HL-60 (cell line): ENCODE results near the gene HRH1.

Experiments used
- DNase-seq, 2 experiments: peaks; one replicate each; pipeline ENCODE4 v3.0.0-alpha.2; 2010 to 2020; ENCODE audit warnings: low read depth in 1 of 2, low spot score in 1 of 2
- H3K27ac ChIP-seq: fragments of 250-450 bp; sonication (Bioruptor Pico); replicated peaks from 2 replicates; pipeline ENCODE4 v1.5.1; 2020; ENCODE audit warnings: mild to moderate bottlenecking, moderate library complexity
- H3K27me3 ChIP-seq: fragments of 250-450 bp; sonication (Bioruptor Pico); 2 replicates; pipeline ENCODE4 v1.5.1; 2021; ENCODE audit warnings: mild to moderate bottlenecking, moderate library complexity; ENCODE audit not compliant: insufficient read depth, poor library complexity, severe bottlenecking
- H3K4me3 ChIP-seq: replicated peaks from 2 replicates; pipeline ENCODE4 v1.5.1; 2011; ENCODE audit warnings: mild to moderate bottlenecking, control low read depth, low read length; ENCODE audit not compliant: insufficient read depth
- GABPA ChIP-seq: IDR thresholded peaks from 2 replicates; pipeline ENCODE4 v1.6.1; 2012; ENCODE audit warnings: low read depth
- POLR2AphosphoS5 ChIP-seq: IDR thresholded peaks from 2 replicates; pipeline ENCODE4 v1.6.1; 2012; ENCODE audit warnings: low read depth
- SPI1 ChIP-seq: IDR thresholded peaks from 2 replicates; pipeline ENCODE4 v1.6.1; 2012; ENCODE audit warnings: low read depth, mild to moderate bottlenecking, borderline replicate concordance
- TF ChIP-seq, protein P1 (sequence below): IDR thresholded peaks from 2 replicates; pipeline ENCODE4 v1.6.1; 2012; ENCODE audit warnings: low read depth; ENCODE audit not compliant: insufficient replicate concordance
- TF ChIP-seq, protein P2 (sequence below): IDR thresholded peaks from one replicate; pipeline ENCODE4 v1.5.1; 2011; ENCODE audit warnings: low read length, control low read depth, inconsistent platforms; ENCODE audit not compliant: insufficient read depth

Gene HRH1

DNA sequence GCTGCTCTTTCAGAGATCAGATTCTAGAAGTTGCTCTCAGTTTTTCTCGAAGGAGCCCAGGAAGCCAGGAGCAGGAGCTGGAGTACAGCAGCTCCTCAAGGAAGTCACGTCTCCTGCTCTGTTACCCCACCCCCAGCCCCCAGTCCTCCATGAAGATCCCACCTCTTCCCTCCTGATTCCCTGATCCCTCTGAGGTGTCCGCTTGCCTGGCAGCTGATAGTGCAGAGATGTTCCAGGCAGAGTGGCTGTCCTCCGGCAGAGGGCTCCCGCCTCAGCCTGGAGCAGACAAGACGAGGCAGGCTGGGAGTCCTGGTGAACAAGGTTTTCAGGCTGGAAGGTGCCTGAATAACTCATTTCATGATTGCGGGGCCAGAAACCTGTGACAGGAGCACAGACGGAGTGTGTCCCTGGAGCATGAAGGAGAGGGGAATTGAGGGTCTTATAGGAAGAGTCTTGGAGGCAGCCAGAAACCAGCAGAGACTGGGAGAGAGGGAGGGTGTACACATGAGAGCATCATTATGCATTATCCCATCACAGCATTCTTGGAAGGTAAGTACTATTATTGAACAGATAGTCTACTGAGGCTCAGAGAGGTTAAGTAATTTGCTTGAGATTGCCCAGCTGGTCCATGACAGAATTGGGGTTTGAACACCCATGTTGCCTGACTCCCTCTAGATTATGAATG lies 1.2 kb downstream of the HRH1 start:
- DNase-seq: peak in 1 of 2 experiments; percentile 44
- Histone ChIP-seq H3K27me3 (peaks cover 43% of the 10 kb centered on the region), H3K4me3 (no peak overlapping the region), H3K27ac (no peak overlapping the region)
- TF ChIP-seq, protein P1, sequence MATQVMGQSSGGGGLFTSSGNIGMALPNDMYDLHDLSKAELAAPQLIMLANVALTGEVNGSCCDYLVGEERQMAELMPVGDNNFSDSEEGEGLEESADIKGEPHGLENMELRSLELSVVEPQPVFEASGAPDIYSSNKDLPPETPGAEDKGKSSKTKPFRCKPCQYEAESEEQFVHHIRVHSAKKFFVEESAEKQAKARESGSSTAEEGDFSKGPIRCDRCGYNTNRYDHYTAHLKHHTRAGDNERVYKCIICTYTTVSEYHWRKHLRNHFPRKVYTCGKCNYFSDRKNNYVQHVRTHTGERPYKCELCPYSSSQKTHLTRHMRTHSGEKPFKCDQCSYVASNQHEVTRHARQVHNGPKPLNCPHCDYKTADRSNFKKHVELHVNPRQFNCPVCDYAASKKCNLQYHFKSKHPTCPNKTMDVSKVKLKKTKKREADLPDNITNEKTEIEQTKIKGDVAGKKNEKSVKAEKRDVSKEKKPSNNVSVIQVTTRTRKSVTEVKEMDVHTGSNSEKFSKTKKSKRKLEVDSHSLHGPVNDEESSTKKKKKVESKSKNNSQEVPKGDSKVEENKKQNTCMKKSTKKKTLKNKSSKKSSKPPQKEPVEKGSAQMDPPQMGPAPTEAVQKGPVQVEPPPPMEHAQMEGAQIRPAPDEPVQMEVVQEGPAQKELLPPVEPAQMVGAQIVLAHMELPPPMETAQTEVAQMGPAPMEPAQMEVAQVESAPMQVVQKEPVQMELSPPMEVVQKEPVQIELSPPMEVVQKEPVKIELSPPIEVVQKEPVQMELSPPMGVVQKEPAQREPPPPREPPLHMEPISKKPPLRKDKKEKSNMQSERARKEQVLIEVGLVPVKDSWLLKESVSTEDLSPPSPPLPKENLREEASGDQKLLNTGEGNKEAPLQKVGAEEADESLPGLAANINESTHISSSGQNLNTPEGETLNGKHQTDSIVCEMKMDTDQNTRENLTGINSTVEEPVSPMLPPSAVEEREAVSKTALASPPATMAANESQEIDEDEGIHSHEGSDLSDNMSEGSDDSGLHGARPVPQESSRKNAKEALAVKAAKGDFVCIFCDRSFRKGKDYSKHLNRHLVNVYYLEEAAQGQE: no peak
- TF ChIP-seq POLR2AphosphoS5: no peak
- TF ChIP-seq, protein P2, sequence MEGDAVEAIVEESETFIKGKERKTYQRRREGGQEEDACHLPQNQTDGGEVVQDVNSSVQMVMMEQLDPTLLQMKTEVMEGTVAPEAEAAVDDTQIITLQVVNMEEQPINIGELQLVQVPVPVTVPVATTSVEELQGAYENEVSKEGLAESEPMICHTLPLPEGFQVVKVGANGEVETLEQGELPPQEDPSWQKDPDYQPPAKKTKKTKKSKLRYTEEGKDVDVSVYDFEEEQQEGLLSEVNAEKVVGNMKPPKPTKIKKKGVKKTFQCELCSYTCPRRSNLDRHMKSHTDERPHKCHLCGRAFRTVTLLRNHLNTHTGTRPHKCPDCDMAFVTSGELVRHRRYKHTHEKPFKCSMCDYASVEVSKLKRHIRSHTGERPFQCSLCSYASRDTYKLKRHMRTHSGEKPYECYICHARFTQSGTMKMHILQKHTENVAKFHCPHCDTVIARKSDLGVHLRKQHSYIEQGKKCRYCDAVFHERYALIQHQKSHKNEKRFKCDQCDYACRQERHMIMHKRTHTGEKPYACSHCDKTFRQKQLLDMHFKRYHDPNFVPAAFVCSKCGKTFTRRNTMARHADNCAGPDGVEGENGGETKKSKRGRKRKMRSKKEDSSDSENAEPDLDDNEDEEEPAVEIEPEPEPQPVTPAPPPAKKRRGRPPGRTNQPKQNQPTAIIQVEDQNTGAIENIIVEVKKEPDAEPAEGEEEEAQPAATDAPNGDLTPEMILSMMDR: peak; percentile 64

DNA sequence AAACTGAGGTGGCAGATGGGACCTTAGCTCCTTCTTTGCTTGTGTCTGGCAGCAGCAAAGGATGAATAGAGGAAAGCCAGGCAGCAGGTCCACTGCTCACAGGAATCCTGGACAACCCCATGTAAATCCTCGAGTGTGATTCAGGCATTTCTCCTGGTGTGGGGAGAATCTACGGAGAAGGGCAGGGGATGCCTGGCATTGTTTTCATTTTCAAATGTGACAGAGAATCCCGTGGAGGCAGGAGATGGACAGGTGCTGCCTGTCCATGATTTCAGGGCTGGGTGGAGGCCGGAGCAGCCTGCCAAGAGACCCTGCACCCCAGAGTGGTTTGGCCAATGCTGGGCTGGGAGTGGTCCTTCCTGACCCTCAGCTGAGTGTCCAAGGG lies 1.7 kb downstream of the HRH1 start:
- no peak for DNase-seq
- Histone ChIP-seq H3K27ac (no peak overlapping the region), H3K27me3 (peaks cover 43% of the 10 kb centered on the region), H3K4me3 (no peak overlapping the region)
- no peak for TF ChIP-seq POLR2AphosphoS5
- TF ChIP-seq, protein P2: no peak
- TF ChIP-seq, protein P1: no peak
- TF ChIP-seq GABPA: no peak
- TF ChIP-seq SPI1: no peak

DNA sequence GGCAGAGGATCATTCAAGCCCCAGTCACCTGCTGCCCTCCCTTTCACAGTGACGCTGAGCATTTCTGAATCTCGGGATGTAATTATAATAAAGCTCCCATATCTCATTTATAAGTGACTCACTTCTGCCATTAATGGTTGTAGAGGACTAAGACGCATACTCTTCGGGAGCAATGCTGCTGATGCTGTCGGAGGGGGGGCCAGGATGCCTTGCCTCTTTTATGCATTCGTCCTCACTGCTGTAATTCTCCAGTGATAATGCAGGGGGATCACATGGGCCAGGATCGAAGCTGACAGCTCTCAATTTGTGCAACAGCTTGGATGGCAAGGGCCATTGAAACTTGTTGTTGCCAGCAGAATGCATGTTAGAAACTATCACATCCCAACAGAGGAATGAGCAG lies 3.1 kb downstream of the HRH1 start:
- no peak overlapping the region for H3K4me3 ChIP-seq
- DNase-seq: no peak
- H3K27ac ChIP-seq: no peak overlapping the region
- H3K27me3 ChIP-seq: peaks cover 43% of the 10 kb centered on the region
- no peak for TF ChIP-seq POLR2AphosphoS5
- TF ChIP-seq, protein P1: no peak
- no peak for TF ChIP-seq SPI1
- TF ChIP-seq GABPA: no peak
- TF ChIP-seq, protein P2: no peak
